SU-DHL-6 (cell line): Measurements from ENCODE around the gene RASAL1.

Experiments used
- EZH2phosphoT487 ChIP-seq: fragments of 200-600 bp; sonication (generic), shearing (Covaris generic); conservative IDR thresholded peaks from 2 replicates; pipeline ENCODE4 v1.6.1; 2018; ENCODE audit warnings: mild to moderate bottlenecking, antibody characterized with exemption, low read length, moderate library complexity, mixed read lengths
- TF ChIP-seq, protein P1 (sequence below): fragments of 200-600 bp; sonication (generic); IDR thresholded peaks from one replicate; pipeline ENCODE4 v1.5.1; 2017; ENCODE audit warnings: antibody characterized with exemption, mild to moderate bottlenecking, low read length, moderate library complexity; ENCODE audit not compliant: insufficient read depth, poor library complexity, severe bottlenecking

DNA sequence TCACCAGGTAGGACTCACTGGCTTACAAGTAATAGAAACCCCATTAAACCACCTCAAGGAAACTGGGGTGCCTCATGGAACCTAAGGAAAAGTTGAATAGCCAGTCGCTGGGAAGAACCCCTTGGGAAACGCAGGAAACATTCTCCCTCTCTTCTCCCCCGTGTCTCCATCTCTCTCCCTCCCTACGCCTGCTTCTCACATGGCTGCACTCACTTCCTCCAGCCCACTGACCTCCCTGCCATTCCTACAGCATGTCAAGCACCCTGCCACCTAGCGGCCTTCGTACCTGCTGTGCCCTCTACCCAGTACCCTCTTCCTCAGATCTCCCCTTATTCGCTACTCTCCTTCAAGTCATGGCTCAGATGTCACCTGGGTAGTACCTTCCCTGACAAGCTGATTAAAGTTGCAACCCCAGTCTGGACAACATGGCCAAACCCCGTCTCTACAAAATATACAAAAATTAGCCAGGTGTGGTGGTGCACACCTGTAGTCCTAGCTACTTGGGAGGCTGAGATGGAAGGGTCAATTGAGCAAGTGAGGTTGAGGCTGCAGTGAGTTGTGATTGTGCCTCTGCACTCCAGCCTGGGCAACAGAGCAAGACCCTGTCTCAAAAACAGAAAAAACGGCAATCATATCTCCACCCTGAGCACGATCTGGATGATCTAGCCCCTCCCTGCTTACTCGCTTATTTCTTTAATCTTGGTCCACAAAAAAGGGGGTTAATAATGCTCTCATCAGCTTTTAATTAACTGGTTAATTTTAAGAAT lies 85.4 kb downstream of the RASAL1 start:
- TF ChIP-seq, protein P1, sequence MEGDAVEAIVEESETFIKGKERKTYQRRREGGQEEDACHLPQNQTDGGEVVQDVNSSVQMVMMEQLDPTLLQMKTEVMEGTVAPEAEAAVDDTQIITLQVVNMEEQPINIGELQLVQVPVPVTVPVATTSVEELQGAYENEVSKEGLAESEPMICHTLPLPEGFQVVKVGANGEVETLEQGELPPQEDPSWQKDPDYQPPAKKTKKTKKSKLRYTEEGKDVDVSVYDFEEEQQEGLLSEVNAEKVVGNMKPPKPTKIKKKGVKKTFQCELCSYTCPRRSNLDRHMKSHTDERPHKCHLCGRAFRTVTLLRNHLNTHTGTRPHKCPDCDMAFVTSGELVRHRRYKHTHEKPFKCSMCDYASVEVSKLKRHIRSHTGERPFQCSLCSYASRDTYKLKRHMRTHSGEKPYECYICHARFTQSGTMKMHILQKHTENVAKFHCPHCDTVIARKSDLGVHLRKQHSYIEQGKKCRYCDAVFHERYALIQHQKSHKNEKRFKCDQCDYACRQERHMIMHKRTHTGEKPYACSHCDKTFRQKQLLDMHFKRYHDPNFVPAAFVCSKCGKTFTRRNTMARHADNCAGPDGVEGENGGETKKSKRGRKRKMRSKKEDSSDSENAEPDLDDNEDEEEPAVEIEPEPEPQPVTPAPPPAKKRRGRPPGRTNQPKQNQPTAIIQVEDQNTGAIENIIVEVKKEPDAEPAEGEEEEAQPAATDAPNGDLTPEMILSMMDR, result peak; percentile 91
- TF ChIP-seq EZH2phosphoT487, result no peak
